Measurements from ENCODE around the gene CRMP1. TPM values are rescaled to one million over a fixed set of nuclear protein-coding genes. Genes with fewer than 3 reads are reported as not detected.
A peak's percentile ranks its signal among the peaks of the same experiment; 100 is the strongest.

The CRMP1 gene
- total RNA-seq, 1 experiment from 2014 or later = 77.5 TPM

DNA sequence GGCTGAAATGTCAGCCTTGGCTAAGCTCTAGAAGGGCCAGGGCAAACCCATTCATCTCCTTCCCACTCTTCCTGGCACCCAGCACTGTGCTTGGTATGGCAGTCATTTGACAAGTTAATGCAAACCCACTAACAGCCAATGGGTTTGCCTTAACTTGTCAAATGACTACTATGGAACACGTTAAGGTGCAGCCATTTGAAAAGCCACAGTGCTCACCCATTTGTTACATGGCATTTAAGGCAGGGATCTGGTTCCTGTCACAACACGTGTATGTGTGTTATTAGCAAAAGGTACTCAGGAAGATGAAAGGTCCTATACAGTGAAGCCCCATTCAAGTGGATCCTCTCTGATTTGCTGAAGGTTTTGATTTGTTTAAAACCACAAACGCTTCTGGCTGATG is 7.2 kb downstream of the CRMP1 start:
- intact Hi-C loops (cut with micrococcal nuclease; ENCODE audit: unreplicated experiment) = loop anchor here (5.0 kb wide), 1 partner anchor 63 kb away; no protein-coding TSS in a partner anchor
- no peak overlapping the region for H3K27ac ChIP-seq (ENCODE audit: low read depth, low read length, poor library complexity, severe bottlenecking)
- POLR2A ChIA-PET (ENCODE audit: low non-redundant PET) = no interaction called here
- no peaks in the 10 kb centered on the region for H3K36me3 ChIP-seq (ENCODE audit: insufficient read depth, low read length, poor library complexity, severe bottlenecking)
- CTCF ChIA-PET = no interaction called here
- TF ChIP-seq CTCF (conservative IDR thresholded peaks at IDR 0.05; ENCODE audit: low read depth, low read length) (no peak), EZH2 (IDR thresholded peaks at IDR 0.05; ENCODE audit: borderline replicate concordance, low read depth, low read length, poor library complexity, severe bottlenecking) (no peak)
- BruUV-seq (replicated peaks) = no TSS peak
- H3K4me3 ChIP-seq (ENCODE audit: low read depth, low read length, poor library complexity, severe bottlenecking) = no peak overlapping the region
- no peak for DNase-seq (ENCODE audit: low spot score)
- H3K9me3 ChIP-seq (ENCODE audit: low read depth, low read length, poor library complexity, severe bottlenecking) = no peaks in the 10 kb centered on the region
- no peaks in the 10 kb centered on the region for H3K27me3 ChIP-seq (replicated peaks; ENCODE audit: insufficient read depth, low read depth, low read length, poor library complexity)
- peaks cover 31% of the 10 kb centered on the region for H3K4me1 ChIP-seq (ENCODE audit: insufficient read depth, low read length, poor library complexity, severe bottlenecking)

DNA sequence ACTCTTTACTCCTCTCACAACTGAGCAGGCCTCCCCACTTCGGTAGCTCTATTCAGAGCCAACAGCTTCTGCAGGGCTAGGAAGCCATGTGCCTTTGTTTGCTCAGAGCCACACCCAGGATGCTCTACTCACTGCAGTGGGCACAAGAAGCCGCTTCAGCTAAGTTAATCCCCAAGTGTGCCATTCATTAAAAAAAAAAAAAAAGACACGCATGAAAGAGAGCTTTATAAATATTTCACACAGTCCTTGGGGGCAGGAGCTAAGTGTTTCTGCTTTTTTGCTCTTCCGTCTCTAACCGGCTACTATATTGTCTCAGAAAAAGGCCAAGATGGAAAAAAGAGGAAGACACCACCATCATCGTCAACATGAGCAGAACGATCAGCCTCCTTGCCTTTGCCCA is 8.1 kb downstream of the CRMP1 start:
- H3K27me3 ChIP-seq (replicated peaks; ENCODE audit: insufficient read depth, low read depth, low read length, poor library complexity) = no peaks in the 10 kb centered on the region
- intact Hi-C loops (cut with micrococcal nuclease; ENCODE audit: unreplicated experiment) = loop anchor here (5.0 kb wide), 1 partner anchor 62 kb away; no protein-coding TSS in a partner anchor
- no peak overlapping the region for H3K27ac ChIP-seq (ENCODE audit: low read depth, low read length, poor library complexity, severe bottlenecking)
- ChIA-PET CTCF (interaction anchor here (0.6 kb wide), 1 partner anchor 10 kb away, joined by 4 read pairs; no protein-coding TSS in a partner anchor), POLR2A (ENCODE audit: low non-redundant PET) (interaction anchor here (0.6 kb wide), 1 partner anchor 220 kb away, joined by 3 read pairs; no protein-coding TSS in a partner anchor)
- no peak for TF ChIP-seq CTCF (conservative IDR thresholded peaks at IDR 0.05; ENCODE audit: low read depth, low read length)
- TSS peak; percentile 18 for BruUV-seq (replicated peaks)
- DNase-seq (ENCODE audit: low spot score) = peak; percentile 40
- H3K4me1 ChIP-seq (ENCODE audit: insufficient read depth, low read length, poor library complexity, severe bottlenecking) = peaks cover 24% of the 10 kb centered on the region
- no peaks in the 10 kb centered on the region for H3K36me3 ChIP-seq (ENCODE audit: insufficient read depth, low read length, poor library complexity, severe bottlenecking)
- H3K9me3 ChIP-seq (ENCODE audit: low read depth, low read length, poor library complexity, severe bottlenecking) = no peaks in the 10 kb centered on the region
- no peak overlapping the region for H3K4me3 ChIP-seq (ENCODE audit: low read depth, low read length, poor library complexity, severe bottlenecking)

DNA sequence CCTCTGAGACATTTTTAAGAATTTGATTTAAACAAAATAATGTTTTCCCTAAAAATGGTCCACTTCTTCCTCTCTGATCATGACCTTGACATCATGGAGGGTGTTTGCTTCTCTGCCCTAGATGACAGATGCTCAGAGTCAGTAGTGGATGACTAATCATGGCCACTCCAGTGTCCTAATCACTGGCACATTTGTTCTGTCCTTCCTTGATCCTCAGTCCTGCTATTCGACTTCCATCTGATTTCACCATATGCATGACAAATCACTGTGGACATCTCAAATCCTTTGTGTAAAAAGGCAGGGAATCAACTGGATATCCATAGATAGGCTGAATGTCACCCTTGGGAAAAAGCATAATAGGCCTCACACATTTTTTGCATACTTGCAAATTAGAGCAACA is 9.0 kb downstream of the CRMP1 start:
- Histone ChIP-seq H3K27me3 (replicated peaks; ENCODE audit: insufficient read depth, low read depth, low read length, poor library complexity) (no peaks in the 10 kb centered on the region), H3K27ac (ENCODE audit: low read depth, low read length, poor library complexity, severe bottlenecking) (no peak overlapping the region), H3K4me3 (ENCODE audit: low read depth, low read length, poor library complexity, severe bottlenecking) (no peak overlapping the region), H3K36me3 (ENCODE audit: insufficient read depth, low read length, poor library complexity, severe bottlenecking) (no peaks in the 10 kb centered on the region), H3K9me3 (ENCODE audit: low read depth, low read length, poor library complexity, severe bottlenecking) (no peaks in the 10 kb centered on the region), H3K4me1 (ENCODE audit: insufficient read depth, low read length, poor library complexity, severe bottlenecking) (peaks cover 21% of the 10 kb centered on the region)
- POLR2A ChIA-PET (ENCODE audit: low non-redundant PET) = interaction anchor here (0.6 kb wide), 1 partner anchor 219 kb away, joined by 3 read pairs; no protein-coding TSS in a partner anchor
- CTCF ChIA-PET = no interaction called here
- no peak for TF ChIP-seq CTCF (conservative IDR thresholded peaks at IDR 0.05; ENCODE audit: low read depth, low read length)
- TF ChIP-seq EZH2 (IDR thresholded peaks at IDR 0.05; ENCODE audit: borderline replicate concordance, low read depth, low read length, poor library complexity, severe bottlenecking) = no peak
- no peak for DNase-seq (ENCODE audit: low spot score)
- intact Hi-C loops (cut with micrococcal nuclease; ENCODE audit: unreplicated experiment) = no loop called here
- no TSS peak for BruUV-seq (replicated peaks)

All from A673 (cell line).